ENCODE results near the gene ARID1B. TPM values are rescaled to one million over a fixed set of nuclear protein-coding genes. Genes with fewer than 3 reads are reported as not detected.

ARID1B gene
- total RNA-seq, 6 experiments from 2014 or later: 23.2 to 35.3 (median 30.7) TPM

DNA sequence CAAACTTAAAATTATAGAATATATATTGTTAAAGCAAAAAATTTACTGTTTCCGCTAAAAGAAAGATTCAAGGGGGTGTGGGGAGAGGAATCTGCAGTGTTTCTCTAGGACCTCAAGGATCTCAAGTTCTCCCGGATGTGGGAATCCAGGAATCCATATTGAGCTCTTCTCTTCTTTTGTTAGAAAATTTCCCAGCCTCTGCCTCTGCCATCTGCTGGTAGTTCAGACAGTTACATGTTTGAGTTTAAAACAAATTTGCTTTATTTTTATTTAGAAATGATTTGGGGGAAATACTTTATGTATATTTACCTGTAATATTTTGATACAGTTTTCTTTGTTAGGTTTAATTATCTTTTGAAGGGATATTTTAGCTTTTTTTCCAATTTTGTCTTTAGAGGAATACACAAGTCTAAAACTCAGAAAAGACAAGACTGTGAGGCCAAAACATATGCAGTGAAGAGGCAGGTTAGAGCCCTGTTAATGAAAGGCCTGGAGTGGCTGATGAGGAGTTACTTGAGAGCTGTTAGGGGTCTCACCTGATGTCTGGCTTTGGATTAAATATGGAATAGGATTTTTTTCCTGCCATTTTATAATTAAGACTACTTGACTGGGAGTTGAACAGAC, 268.8 kb downstream of the ARID1B start:
- 19% methylated on average over 2 of the region's 2 CpGs for WGBS (ENCODE audit: insufficient coverage, low coverage, low lambda C conversion rate, missing lambda C conversion rate)
- Histone ChIP-seq H3K36me3 (no peaks in the 10 kb centered on the region), H3K4me3 (no peak overlapping the region), H3K27ac (no peak overlapping the region), H3K4me1 (peaks cover 0 to 6% (median 0%) of the 10 kb centered on the region in 4 donors), H3K27me3 (no peaks in the 10 kb centered on the region), H3K9me3 (no peaks in the 10 kb centered on the region)
- ATAC-seq (peak; percentile 37 to 62 (median 53)), DNase-seq (no peak)
- intact Hi-C loops (cut with DNase I): loop anchor here (10.0 kb wide), 2 partner anchors 139 to 481 kb away; no protein-coding TSS in a partner anchor
- TF ChIP-seq POLR2A (IDR thresholded peaks at IDR 0.05): no peak
- TF ChIP-seq, protein P1, sequence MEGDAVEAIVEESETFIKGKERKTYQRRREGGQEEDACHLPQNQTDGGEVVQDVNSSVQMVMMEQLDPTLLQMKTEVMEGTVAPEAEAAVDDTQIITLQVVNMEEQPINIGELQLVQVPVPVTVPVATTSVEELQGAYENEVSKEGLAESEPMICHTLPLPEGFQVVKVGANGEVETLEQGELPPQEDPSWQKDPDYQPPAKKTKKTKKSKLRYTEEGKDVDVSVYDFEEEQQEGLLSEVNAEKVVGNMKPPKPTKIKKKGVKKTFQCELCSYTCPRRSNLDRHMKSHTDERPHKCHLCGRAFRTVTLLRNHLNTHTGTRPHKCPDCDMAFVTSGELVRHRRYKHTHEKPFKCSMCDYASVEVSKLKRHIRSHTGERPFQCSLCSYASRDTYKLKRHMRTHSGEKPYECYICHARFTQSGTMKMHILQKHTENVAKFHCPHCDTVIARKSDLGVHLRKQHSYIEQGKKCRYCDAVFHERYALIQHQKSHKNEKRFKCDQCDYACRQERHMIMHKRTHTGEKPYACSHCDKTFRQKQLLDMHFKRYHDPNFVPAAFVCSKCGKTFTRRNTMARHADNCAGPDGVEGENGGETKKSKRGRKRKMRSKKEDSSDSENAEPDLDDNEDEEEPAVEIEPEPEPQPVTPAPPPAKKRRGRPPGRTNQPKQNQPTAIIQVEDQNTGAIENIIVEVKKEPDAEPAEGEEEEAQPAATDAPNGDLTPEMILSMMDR (IDR thresholded peaks at IDR 0.05): peak; percentile 40 to 57 (median 52)

DNA sequence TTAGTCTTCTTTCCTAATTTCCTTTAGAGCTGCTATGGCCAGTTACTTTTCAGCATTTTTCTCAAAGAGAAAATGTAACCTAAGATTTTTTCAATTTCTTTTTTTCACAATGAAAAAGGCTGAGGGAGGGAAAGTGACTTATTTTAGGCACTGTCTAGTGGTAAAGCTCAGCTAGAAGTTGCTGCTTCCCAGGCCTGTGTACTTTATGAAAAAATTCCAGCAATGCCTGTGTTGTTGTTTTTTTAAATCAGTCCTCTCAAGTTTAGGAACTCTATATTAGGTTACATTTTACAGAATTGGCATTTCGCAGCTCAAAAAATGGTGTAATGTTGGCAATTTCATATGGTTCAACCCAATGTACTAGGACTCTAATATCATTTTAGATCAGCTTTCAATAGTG, 269.6 kb downstream of the ARID1B start:
- 100% methylated on average over 1 of the region's 1 CpG for WGBS (ENCODE audit: insufficient coverage, low coverage, low lambda C conversion rate, missing lambda C conversion rate)

DNA sequence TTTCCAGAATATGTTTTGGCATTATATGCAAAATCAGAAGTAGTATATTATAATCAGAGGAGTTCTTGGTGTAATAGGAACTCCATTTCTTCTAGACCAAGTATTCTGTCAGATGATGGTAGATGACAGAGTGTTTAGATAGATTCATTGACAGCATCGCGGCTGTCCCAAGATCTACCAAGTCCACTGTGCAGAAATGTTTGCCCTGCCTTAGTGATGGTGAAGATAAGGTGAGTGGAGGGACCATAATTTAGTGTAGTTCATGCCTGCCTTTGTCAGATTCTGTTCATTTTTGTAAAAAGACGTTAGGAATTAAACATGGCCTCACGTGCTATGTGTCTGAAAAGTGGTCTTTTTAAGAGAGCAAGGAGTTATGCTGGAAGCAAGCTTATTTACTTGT, 270.1 kb downstream of the ARID1B start:
- Histone ChIP-seq H3K36me3 (no peaks in the 10 kb centered on the region), H3K4me3 (no peak overlapping the region), H3K27me3 (no peaks in the 10 kb centered on the region), H3K27ac (no peak overlapping the region), H3K4me1 (peaks cover 0 to 6% (median 0%) of the 10 kb centered on the region in 4 donors), H3K9me3 (no peaks in the 10 kb centered on the region)
- TF ChIP-seq POLR2A (IDR thresholded peaks at IDR 0.05): no peak
- TF ChIP-seq, protein P1 (IDR thresholded peaks at IDR 0.05): no peak
- DNase-seq: no peak
- ATAC-seq: no peak
- 85% methylated on average over 3 of the region's 4 CpGs for whole genome bisulfite sequencing (ENCODE audit: insufficient coverage, low coverage, low lambda C conversion rate, missing lambda C conversion rate)
- intact Hi-C loops (cut with DNase I): loop anchor here (10.0 kb wide), 2 partner anchors 137 to 483 kb away; no protein-coding TSS in a partner anchor

More for the DNA sequence above, 269.6 kb downstream of the ARID1B start:
- no peaks in the 10 kb centered on the region for H3K36me3 ChIP-seq
- H3K4me1 ChIP-seq: peaks cover 0 to 6% (median 0%) of the 10 kb centered on the region in 4 donors
- no peak for ATAC-seq
- no peaks in the 10 kb centered on the region for H3K9me3 ChIP-seq
- H3K27ac ChIP-seq: no peak overlapping the region
- TF ChIP-seq POLR2A (IDR thresholded peaks at IDR 0.05): no peak
- TF ChIP-seq, protein P1 (IDR thresholded peaks at IDR 0.05): no peak
- DNase-seq: no peak
- no peaks in the 10 kb centered on the region for H3K27me3 ChIP-seq
- no peak overlapping the region for H3K4me3 ChIP-seq
- intact Hi-C loops (cut with DNase I): loop anchor here (10.0 kb wide), 2 partner anchors 138 to 482 kb away; no protein-coding TSS in a partner anchor

DNA sequence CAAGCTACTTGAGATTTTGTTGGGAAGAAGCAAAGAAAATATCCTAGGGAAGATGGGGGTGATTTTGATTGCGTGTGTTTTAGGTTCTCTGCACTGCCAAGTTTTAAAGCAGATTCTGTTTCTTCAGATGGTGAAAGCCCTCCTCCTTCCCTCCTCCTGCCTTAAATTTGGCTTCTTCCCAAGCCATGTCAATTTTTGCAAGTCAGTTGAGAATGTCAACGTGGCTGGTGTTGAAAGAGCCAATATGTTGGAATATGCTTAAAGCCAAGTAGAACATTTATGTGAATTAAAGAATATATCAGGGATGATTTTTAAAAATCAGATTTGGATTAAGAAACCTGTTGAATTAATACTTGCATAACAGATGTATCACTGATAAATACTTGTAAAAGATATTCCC, 270.8 kb downstream of the ARID1B start:
- no peaks in the 10 kb centered on the region for H3K9me3 ChIP-seq
- intact Hi-C loops (cut with DNase I): loop anchor here (10.0 kb wide), 2 partner anchors 137 to 483 kb away; no protein-coding TSS in a partner anchor
- no peaks in the 10 kb centered on the region for H3K36me3 ChIP-seq
- ATAC-seq (no peak), DNase-seq (no peak)
- no peak overlapping the region for H3K27ac ChIP-seq
- H3K4me1 ChIP-seq: peaks cover 0 to 6% (median 0%) of the 10 kb centered on the region in 4 donors
- H3K4me3 ChIP-seq: no peak overlapping the region
- TF ChIP-seq POLR2A (IDR thresholded peaks at IDR 0.05): no peak
- TF ChIP-seq, protein P1 (IDR thresholded peaks at IDR 0.05): no peak
- WGBS (ENCODE audit: insufficient coverage, low coverage, low lambda C conversion rate, missing lambda C conversion rate): 32% methylated on average over 2 of the region's 2 CpGs
- H3K27me3 ChIP-seq: no peaks in the 10 kb centered on the region
